Measurements from ENCODE around the gene ZNF454.

DNA sequence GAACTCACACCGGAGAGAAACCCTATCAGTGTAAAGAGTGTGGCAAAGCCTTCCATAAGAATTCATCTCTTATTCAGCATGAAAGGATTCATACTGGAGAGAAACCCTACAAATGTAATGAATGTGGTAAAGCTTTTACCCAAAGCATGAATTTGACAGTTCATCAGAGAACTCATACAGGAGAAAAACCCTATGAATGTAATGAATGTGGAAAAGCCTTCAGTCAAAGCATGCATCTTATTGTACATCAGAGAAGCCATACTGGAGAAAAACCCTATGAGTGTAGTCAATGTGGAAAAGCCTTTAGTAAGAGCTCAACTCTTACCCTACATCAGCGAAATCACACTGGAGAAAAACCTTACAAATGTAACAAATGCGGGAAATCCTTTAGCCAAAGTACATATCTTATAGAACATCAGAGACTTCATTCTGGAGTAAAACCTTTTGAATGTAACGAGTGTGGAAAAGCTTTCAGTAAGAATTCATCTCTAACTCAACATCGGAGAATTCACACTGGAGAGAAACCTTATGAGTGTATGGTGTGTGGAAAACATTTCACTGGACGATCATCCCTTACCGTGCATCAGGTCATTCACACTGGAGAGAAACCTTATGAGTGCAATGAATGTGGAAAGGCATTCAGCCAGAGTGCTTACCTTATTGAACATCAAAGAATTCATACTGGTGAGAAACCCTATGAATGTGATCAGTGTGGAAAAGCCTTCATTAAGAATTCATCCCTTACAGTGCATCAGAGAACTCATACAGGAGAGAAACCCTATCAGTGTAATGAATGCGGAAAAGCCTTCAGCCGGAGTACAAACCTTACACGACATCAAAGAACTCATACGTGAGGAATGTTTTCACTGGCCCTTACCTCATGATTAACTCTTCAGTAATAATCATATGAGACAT is 8.9 kb upstream of the ZNF454 start:
- TF ChIP-seq, protein P1, sequence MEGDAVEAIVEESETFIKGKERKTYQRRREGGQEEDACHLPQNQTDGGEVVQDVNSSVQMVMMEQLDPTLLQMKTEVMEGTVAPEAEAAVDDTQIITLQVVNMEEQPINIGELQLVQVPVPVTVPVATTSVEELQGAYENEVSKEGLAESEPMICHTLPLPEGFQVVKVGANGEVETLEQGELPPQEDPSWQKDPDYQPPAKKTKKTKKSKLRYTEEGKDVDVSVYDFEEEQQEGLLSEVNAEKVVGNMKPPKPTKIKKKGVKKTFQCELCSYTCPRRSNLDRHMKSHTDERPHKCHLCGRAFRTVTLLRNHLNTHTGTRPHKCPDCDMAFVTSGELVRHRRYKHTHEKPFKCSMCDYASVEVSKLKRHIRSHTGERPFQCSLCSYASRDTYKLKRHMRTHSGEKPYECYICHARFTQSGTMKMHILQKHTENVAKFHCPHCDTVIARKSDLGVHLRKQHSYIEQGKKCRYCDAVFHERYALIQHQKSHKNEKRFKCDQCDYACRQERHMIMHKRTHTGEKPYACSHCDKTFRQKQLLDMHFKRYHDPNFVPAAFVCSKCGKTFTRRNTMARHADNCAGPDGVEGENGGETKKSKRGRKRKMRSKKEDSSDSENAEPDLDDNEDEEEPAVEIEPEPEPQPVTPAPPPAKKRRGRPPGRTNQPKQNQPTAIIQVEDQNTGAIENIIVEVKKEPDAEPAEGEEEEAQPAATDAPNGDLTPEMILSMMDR (IDR thresholded peaks at IDR 0.05), result no peak
- TF ChIP-seq POLR2AphosphoS5 (IDR thresholded peaks at IDR 0.05) (no peak), POLR2A (IDR thresholded peaks at IDR 0.05) (no peak)
